BLaER1 treated with 17β-estradiol and CSF1 and Interleukin-3, amounts not matched to agents 10 nM and 100 nM (cell line): ENCODE results near the gene JPH4.

Experiments
- H3K27ac ChIP-seq, 11 experiments: shearing (Covaris generic); formaldehyde crosslinking; 2 replicates each; pipeline ENCODE4 v1.8.1; 2022
- H3K27me3 ChIP-seq, 11 experiments: shearing (Covaris generic); formaldehyde crosslinking; 2 replicates each; pipeline ENCODE4 v1.8.1; 2022
- H3K36me3 ChIP-seq, 11 experiments: shearing (Covaris generic); formaldehyde crosslinking; 2 replicates each; pipeline ENCODE4 v1.8.1; 2022
- H3K4me1 ChIP-seq, 10 experiments: shearing (Covaris generic); formaldehyde crosslinking; 2 replicates each; pipeline ENCODE4 v1.8.1; 2022
- H3K4me2 ChIP-seq, 11 experiments: shearing (Covaris generic); formaldehyde crosslinking; 2 replicates each; pipeline ENCODE4 v1.8.1; 2022
- H3K4me3 ChIP-seq, 10 experiments: shearing (Covaris generic); formaldehyde crosslinking; 2 replicates each; pipeline ENCODE4 v1.8.1; 2022
- H3K9ac ChIP-seq, 11 experiments: shearing (Covaris generic); formaldehyde crosslinking; 2 replicates each; pipeline ENCODE4 v1.8.1; 2022
- H3K9me3 ChIP-seq, 11 experiments: shearing (Covaris generic); formaldehyde crosslinking; replicated peaks in 1 of 11; 2 replicates each; pipeline ENCODE4 v1.8.1; 2022
- H4K20me1 ChIP-seq, 11 experiments: shearing (Covaris generic); formaldehyde crosslinking; 2 replicates each; pipeline ENCODE4 v1.8.1; 2022
- Cebpa-rat ChIP-seq, 11 experiments: shearing (Covaris generic); IDR thresholded peaks; 2 replicates each; pipeline ENCODE4 v1.8.1; 2022

The JPH4 gene

GRCh38 chr14:23557521-23557920 lies 21.1 kb downstream of the JPH4 start:
- TF ChIP-seq Cebpa-rat (IDR thresholded peaks at IDR 0.05), result no peak
- Histone ChIP-seq H3K4me2 (peak overlapping the region; percentile 85 to 99 (median 97)), H3K9me3 (no peaks in the 10 kb centered on the region), H3K9ac (peak overlapping the region in 10 of 11 experiments; percentile 89 to 97 (median 94); a peak in 20 of 22 replicates), H3K4me1 (peaks cover 19 to 36% (median 28%) of the 10 kb centered on the region in 10 experiments), H3K4me3 (peak overlapping the region in 9 of 10 experiments; percentile 71 to 87 (median 82); a peak in 17 of 20 replicates), H3K36me3 (peaks cover 40 to 50% (median 46%) of the 10 kb centered on the region in 11 experiments), H4K20me1 (peaks cover 0 to 47% (median 8%) of the 10 kb centered on the region in 11 experiments; a peak in 15 of 22 replicates), H3K27me3 (no peaks in the 10 kb centered on the region), H3K27ac (peak overlapping the region in 6 of 11 experiments; percentile 8 to 96 (median 90); a peak in 4 of 22 replicates)

GRCh38 chr14:23556700-23557440 lies 21.7 kb downstream of the JPH4 start:
- Histone ChIP-seq H3K27me3 (no peaks in the 10 kb centered on the region), H3K4me3 (peak overlapping the region; percentile 71 to 87 (median 82)), H3K9ac (peak overlapping the region; percentile 89 to 97 (median 93)), H3K4me1 (peaks cover 22 to 38% (median 30%) of the 10 kb centered on the region in 10 experiments), H3K9me3 (no peaks in the 10 kb centered on the region), H4K20me1 (peaks cover 0 to 41% (median 6%) of the 10 kb centered on the region in 11 experiments; a peak in 11 of 22 replicates), H3K36me3 (peaks cover 34 to 43% (median 40%) of the 10 kb centered on the region in 11 experiments), H3K4me2 (peak overlapping the region; percentile 85 to 99 (median 97)), H3K27ac (peak overlapping the region; percentile 88 to 96 (median 93))
- no peak; a peak in 1 of 22 replicates for TF ChIP-seq Cebpa-rat (IDR thresholded peaks at IDR 0.05)

GRCh38 chr14:23555882-23556699 lies 22.5 kb downstream of the JPH4 start, which contains the start of gene THTPA:
Gene THTPA (plus strand): TSS chr14:23556271. CDS start chr14:23556758, 487 bp downstream.
- TF ChIP-seq Cebpa-rat (IDR thresholded peaks at IDR 0.05), result peak in 8 of 11 experiments; percentile 11 to 87 (median 50); a peak in 8 of 22 replicates

GRCh38 chr14:23555533-23555881 lies 23.1 kb downstream of the JPH4 start:
- Histone ChIP-seq H3K4me2 (peak overlapping the region; percentile 85 to 99 (median 97)), H3K4me3 (peak overlapping the region; percentile 71 to 87 (median 82)), H3K27ac (peak overlapping the region; percentile 88 to 96 (median 93); a peak in 17 of 22 replicates), H4K20me1 (peaks cover 0 to 27% (median 6%) of the 10 kb centered on the region in 11 experiments; a peak in 10 of 22 replicates), H3K9ac (peak overlapping the region; percentile 89 to 97 (median 93)), H3K9me3 (no peaks in the 10 kb centered on the region), H3K27me3 (no peaks in the 10 kb centered on the region), H3K36me3 (peaks cover 20 to 30% (median 26%) of the 10 kb centered on the region in 11 experiments), H3K4me1 (peaks cover 29 to 46% (median 37%) of the 10 kb centered on the region in 10 experiments)
- TF ChIP-seq Cebpa-rat (IDR thresholded peaks at IDR 0.05), result no peak

More at GRCh38 chr14:23555882-23556699, 22.5 kb downstream of the JPH4 start, which contains the start of gene THTPA:
- H3K9me3 ChIP-seq, result no peaks in the 10 kb centered on the region
- H3K9ac ChIP-seq, result peak within 1 kb of the TSS; percentile 89 to 97 (median 93)
- no peaks in the 10 kb centered on the region for H3K27me3 ChIP-seq
- H3K4me2 ChIP-seq, result peak within 1 kb of the TSS; percentile 85 to 99 (median 97)
- H3K4me1 ChIP-seq, result peaks cover 25 to 40% (median 32%) of the 10 kb centered on the region in 10 experiments
- peaks cover 0 to 33% (median 6%) of the 10 kb centered on the region in 11 experiments; a peak in 10 of 22 replicates for H4K20me1 ChIP-seq
- H3K27ac ChIP-seq, result peak within 1 kb of the TSS; percentile 88 to 96 (median 93)
- peak within 1 kb of the TSS; percentile 71 to 87 (median 82) for H3K4me3 ChIP-seq
- H3K36me3 ChIP-seq, result peaks cover 26 to 36% (median 32%) of the 10 kb centered on the region in 11 experiments

GRCh38 chr14:23551266-23552028 lies 27.1 kb downstream of the JPH4 start, which contains the start of gene ZFHX2:
Gene ZFHX2 (minus strand): TSS chr14:23551765. CDS start chr14:23535325, 16,440 bp downstream.
- Histone ChIP-seq H3K36me3 (no peaks in the 10 kb centered on the region), H3K27ac (peak within 1 kb of the TSS; percentile 45 to 71 (median 62); a peak in 19 of 22 replicates), H3K9ac (peak within 1 kb of the TSS; percentile 66 to 81 (median 75)), H3K4me3 (peak within 1 kb of the TSS; percentile 70 to 81 (median 76)), H3K4me2 (peak within 1 kb of the TSS; percentile 85 to 97 (median 91)), H3K27me3 (no peaks in the 10 kb centered on the region), H3K9me3 (no peaks in the 10 kb centered on the region), H3K4me1 (peaks cover 31 to 40% (median 34%) of the 10 kb centered on the region in 10 experiments), H4K20me1 (no peaks in the 10 kb centered on the region)
- TF ChIP-seq Cebpa-rat (IDR thresholded peaks at IDR 0.05), result no peak

- H3K4me3 ChIP-seq, result peak overlapping the region; percentile 70 to 81 (median 76)
Observed at GRCh38 chr14:23550812-23551265, 27.8 kb downstream of the JPH4 start.

GRCh38 chr14:23550131-23550811 lies 28.3 kb downstream of the JPH4 start:
- Histone ChIP-seq H3K4me2 (peak overlapping the region; percentile 85 to 97 (median 91)), H3K9ac (peak overlapping the region in 8 of 11 experiments; percentile 67 to 81 (median 76); a peak in 12 of 22 replicates), H3K27ac (no peak overlapping the region; a peak in 1 of 22 replicates), H3K27me3 (no peaks in the 10 kb centered on the region), H3K9me3 (no peaks in the 10 kb centered on the region), H3K36me3 (no peaks in the 10 kb centered on the region), H4K20me1 (no peaks in the 10 kb centered on the region), H3K4me1 (peaks cover 34 to 49% (median 41%) of the 10 kb centered on the region in 10 experiments), H3K4me3 (peak overlapping the region; percentile 70 to 81 (median 76))
- no peak for TF ChIP-seq Cebpa-rat (IDR thresholded peaks at IDR 0.05)

More at GRCh38 chr14:23550812-23551265, 27.8 kb downstream of the JPH4 start:
- Histone ChIP-seq H3K4me2 (peak overlapping the region; percentile 85 to 97 (median 91)), H3K9me3 (no peaks in the 10 kb centered on the region), H3K9ac (peak overlapping the region; percentile 66 to 81 (median 75)), H3K36me3 (no peaks in the 10 kb centered on the region), H4K20me1 (no peaks in the 10 kb centered on the region), H3K27me3 (no peaks in the 10 kb centered on the region), H3K27ac (peak overlapping the region; percentile 4 to 71 (median 61); a peak in 15 of 22 replicates), H3K4me1 (peaks cover 33 to 44% (median 37%) of the 10 kb centered on the region in 10 experiments)
- TF ChIP-seq Cebpa-rat (IDR thresholded peaks at IDR 0.05), result no peak
